ENCODE data around the gene GABRG3. TPM values are rescaled to one million over a fixed set of nuclear protein-coding genes. Genes with fewer than 3 reads are reported as not detected.

GABRG3 gene
- total RNA-seq, 2 experiments from 2014 or later: not detected

GRCh38 chr15:27574541-27575054, 603.6 kb downstream of the GABRG3 start:
- POLR2A ChIA-PET: no interaction called here
- H3K4me1 Mint-ChIP-seq (ENCODE audit: low read depth): no peaks in the 10 kb centered on the region
- DNase-seq: no peak
- no peak overlapping the region for H3K27ac Mint-ChIP-seq
- ATAC-seq: no peak
- no peaks in the 10 kb centered on the region for H3K36me3 Mint-ChIP-seq (ENCODE audit: low read depth)
- intact Hi-C loops (cut with micrococcal nuclease): no loop called here
- no peaks in the 10 kb centered on the region for H3K27me3 Mint-ChIP-seq
- TF ChIP-seq CTCF (IDR thresholded peaks at IDR 0.05): no peak
- CTCF ChIA-PET: no interaction called here
- peaks cover 2% of the 10 kb centered on the region for H3K9me3 Mint-ChIP-seq
- no peak overlapping the region for H3K4me3 Mint-ChIP-seq

GRCh38 chr15:27575521-27575920, 604.5 kb downstream of the GABRG3 start:
- H3K27me3 Mint-ChIP-seq: no peaks in the 10 kb centered on the region
- no peak for TF ChIP-seq CTCF (IDR thresholded peaks at IDR 0.05)
- DNase-seq: no peak
- ATAC-seq: no peak
- no peak overlapping the region for H3K27ac Mint-ChIP-seq
- POLR2A ChIA-PET: no interaction called here
- H3K36me3 Mint-ChIP-seq (ENCODE audit: low read depth): no peaks in the 10 kb centered on the region
- H3K4me3 Mint-ChIP-seq: no peak overlapping the region
- peaks cover 2% of the 10 kb centered on the region for H3K9me3 Mint-ChIP-seq
- no peaks in the 10 kb centered on the region for H3K4me1 Mint-ChIP-seq (ENCODE audit: low read depth)
- intact Hi-C loops (cut with micrococcal nuclease): no loop called here
- CTCF ChIA-PET: no interaction called here

- no peaks in the 10 kb centered on the region for H3K36me3 Mint-ChIP-seq (ENCODE audit: low read depth)
- no peaks in the 10 kb centered on the region for H3K27me3 Mint-ChIP-seq
- no peak for ATAC-seq
- peaks cover 2% of the 10 kb centered on the region for H3K9me3 Mint-ChIP-seq
- no peak for DNase-seq
- intact Hi-C loops (cut with micrococcal nuclease): no loop called here
- ChIA-PET POLR2A (no interaction called here), CTCF (no interaction called here)
- no peak overlapping the region for H3K4me3 Mint-ChIP-seq
- no peak overlapping the region for H3K27ac Mint-ChIP-seq
- no peak for TF ChIP-seq CTCF (IDR thresholded peaks at IDR 0.05)
- H3K4me1 Mint-ChIP-seq (ENCODE audit: low read depth): no peaks in the 10 kb centered on the region
Observed at GRCh38 chr15:27576576-27576975, 605.6 kb downstream of the GABRG3 start.

- H3K36me3 Mint-ChIP-seq (ENCODE audit: low read depth): no peaks in the 10 kb centered on the region
- DNase-seq: no peak
- intact Hi-C loops (cut with micrococcal nuclease): no loop called here
- ChIA-PET POLR2A (no interaction called here), CTCF (no interaction called here)
- ATAC-seq: no peak
- no peak for TF ChIP-seq CTCF (IDR thresholded peaks at IDR 0.05)
- H3K27me3 Mint-ChIP-seq: no peaks in the 10 kb centered on the region
- H3K4me1 Mint-ChIP-seq (ENCODE audit: low read depth): no peaks in the 10 kb centered on the region
- H3K27ac Mint-ChIP-seq: no peak overlapping the region
- peaks cover 2% of the 10 kb centered on the region for H3K9me3 Mint-ChIP-seq
- no peak overlapping the region for H3K4me3 Mint-ChIP-seq
Observed at GRCh38 chr15:27579738-27580137, 608.8 kb downstream of the GABRG3 start.

- ATAC-seq: no peak
- CTCF ChIA-PET: no interaction called here
Observed at GRCh38 chr15:27582726-27583410, 611.9 kb downstream of the GABRG3 start.

More at GRCh38 chr15:27582726-27583410, 611.9 kb downstream of the GABRG3 start:
- intact Hi-C loops (cut with micrococcal nuclease): no loop called here
- no peak for DNase-seq
- POLR2A ChIA-PET: interaction anchor here (0.7 kb wide), 1 partner anchor 16 kb away, joined by 3 read pairs; no protein-coding TSS in a partner anchor
- no peaks in the 10 kb centered on the region for H3K4me1 Mint-ChIP-seq (ENCODE audit: low read depth)
- no peaks in the 10 kb centered on the region for H3K27me3 Mint-ChIP-seq
- TF ChIP-seq CTCF (IDR thresholded peaks at IDR 0.05): no peak
- H3K27ac Mint-ChIP-seq: no peak overlapping the region
- H3K36me3 Mint-ChIP-seq (ENCODE audit: low read depth): no peaks in the 10 kb centered on the region
- H3K4me3 Mint-ChIP-seq: no peak overlapping the region
- H3K9me3 Mint-ChIP-seq: no peaks in the 10 kb centered on the region

Data from activated CD8-positive, alpha-beta T cell treated with anti-CD3 and anti-CD28 coated beads for 36 hours (primary cell).